Measurements from ENCODE around the gene PALD1. TPM values are rescaled to one million over a fixed set of nuclear protein-coding genes. Genes with fewer than 3 reads are reported as not detected.

Gene PALD1
- total and polyA plus RNA-seq, 2 of the 13 experiments (the other 11 are each of a cell fraction or from before 2014, with no cell fraction given): 0.07 to 0.09 TPM

- TF ChIP-seq ZFP36 (IDR thresholded peaks at IDR 0.05; ENCODE audit: borderline replicate concordance, low read depth, low read length, partially characterized antibody) (no peak), MED8 (CRISPR knock-in tag; IDR thresholded peaks at IDR 0.05; ENCODE audit: insufficient replicate concordance) (no peak), ZNF567 (CRISPR knock-in tag; IDR thresholded peaks at IDR 0.05; ENCODE audit: borderline replicate concordance) (no peak), KLF11 (CRISPR knock-in tag; IDR thresholded peaks at IDR 0.05) (no peak), HMGA1 (CRISPR knock-in tag; conservative IDR thresholded peaks at IDR 0.05) (no peak), HMG20A (CRISPR knock-in tag; IDR thresholded peaks at IDR 0.05; ENCODE audit: borderline replicate concordance) (peak; percentile 64; the same call in 1 of the 2 replicates), DMTF1 (CRISPR knock-in tag; IDR thresholded peaks at IDR 0.05) (no peak), ATF7 (IDR thresholded peaks at IDR 0.05) (no peak), ATF7 (CRISPR knock-in tag; IDR thresholded peaks at IDR 0.05) (no peak), TBL1XR1 (IDR thresholded peaks at IDR 0.05; ENCODE audit: borderline replicate concordance, low read length, partially characterized antibody) (no peak), ZNF460 (CRISPR knock-in tag; IDR thresholded peaks at IDR 0.05; ENCODE audit: borderline replicate concordance) (no peak), ZNF609 (CRISPR knock-in tag; IDR thresholded peaks at IDR 0.05; ENCODE audit: borderline replicate concordance) (peak; percentile 60; the same call in 1 of the 2 replicates), ZBTB44 (CRISPR knock-in tag; IDR thresholded peaks at IDR 0.05) (no peak), ZSCAN9 (CRISPR knock-in tag; IDR thresholded peaks at IDR 0.05; ENCODE audit: borderline replicate concordance) (no peak), ONECUT2 (CRISPR knock-in tag; IDR thresholded peaks at IDR 0.05) (no peak), REPIN1 (CRISPR knock-in tag; IDR thresholded peaks at IDR 0.05; ENCODE audit: borderline replicate concordance, low read depth) (peak; percentile 67; the same call in 1 of the 2 replicates), RBFOX2 (IDR thresholded peaks at IDR 0.05; ENCODE audit: low read depth, low read length) (no peak), ZNF800 (CRISPR knock-in tag; IDR thresholded peaks at IDR 0.05) (no peak)
Measured at GRCh38 chr10:70430493-70431445, 47.8 kb upstream of the PALD1 start (continued).

Data from HepG2 (cell line).